ENCODE measurements around the gene PCCA.

DNA sequence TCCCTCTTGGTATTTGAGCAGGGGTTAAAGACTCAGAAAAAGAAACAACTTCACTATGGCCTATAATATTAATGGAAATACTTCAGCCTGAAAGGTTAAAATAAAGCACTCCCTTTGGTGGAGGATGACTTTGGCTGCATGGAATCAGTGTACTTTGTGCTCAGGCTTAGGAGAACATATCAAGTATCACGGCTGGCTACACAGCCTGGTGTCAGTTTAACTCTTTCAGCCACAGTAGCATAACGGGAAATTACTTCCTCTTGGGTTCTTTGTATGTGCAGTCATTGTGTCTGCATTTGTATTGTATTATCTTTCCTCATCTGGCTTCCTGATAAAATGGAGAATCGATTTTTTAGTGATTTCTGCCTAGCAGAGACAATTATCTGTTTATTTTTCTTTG, 260.7 kb downstream of the PCCA start:
- TF ChIP-seq POLR2AphosphoS5 (IDR thresholded peaks at IDR 0.05): no peak
- no peak for TF ChIP-seq CTCF (IDR thresholded peaks at IDR 0.05)

Data from breast epithelium (tissue), 3 donors.